LNCAP (cell line): ENCODE results near the gene SS18L1.

Source experiments
- TF ChIP-seq, protein P1 (sequence below): fragments of 450-650 bp; IDR thresholded peaks from 2 replicates; pipeline ENCODE4 v1.5.1; 2017; ENCODE audit warnings: mild to moderate bottlenecking

Gene SS18L1

GRCh38 chr20:62150310-62150575, 6.7 kb downstream of the SS18L1 start:
- TF ChIP-seq, protein P1, sequence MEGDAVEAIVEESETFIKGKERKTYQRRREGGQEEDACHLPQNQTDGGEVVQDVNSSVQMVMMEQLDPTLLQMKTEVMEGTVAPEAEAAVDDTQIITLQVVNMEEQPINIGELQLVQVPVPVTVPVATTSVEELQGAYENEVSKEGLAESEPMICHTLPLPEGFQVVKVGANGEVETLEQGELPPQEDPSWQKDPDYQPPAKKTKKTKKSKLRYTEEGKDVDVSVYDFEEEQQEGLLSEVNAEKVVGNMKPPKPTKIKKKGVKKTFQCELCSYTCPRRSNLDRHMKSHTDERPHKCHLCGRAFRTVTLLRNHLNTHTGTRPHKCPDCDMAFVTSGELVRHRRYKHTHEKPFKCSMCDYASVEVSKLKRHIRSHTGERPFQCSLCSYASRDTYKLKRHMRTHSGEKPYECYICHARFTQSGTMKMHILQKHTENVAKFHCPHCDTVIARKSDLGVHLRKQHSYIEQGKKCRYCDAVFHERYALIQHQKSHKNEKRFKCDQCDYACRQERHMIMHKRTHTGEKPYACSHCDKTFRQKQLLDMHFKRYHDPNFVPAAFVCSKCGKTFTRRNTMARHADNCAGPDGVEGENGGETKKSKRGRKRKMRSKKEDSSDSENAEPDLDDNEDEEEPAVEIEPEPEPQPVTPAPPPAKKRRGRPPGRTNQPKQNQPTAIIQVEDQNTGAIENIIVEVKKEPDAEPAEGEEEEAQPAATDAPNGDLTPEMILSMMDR: no peak

- TF ChIP-seq, protein P1: no peak
Observed at GRCh38 chr20:62151225-62151624, 7.7 kb downstream of the SS18L1 start.

DNA sequence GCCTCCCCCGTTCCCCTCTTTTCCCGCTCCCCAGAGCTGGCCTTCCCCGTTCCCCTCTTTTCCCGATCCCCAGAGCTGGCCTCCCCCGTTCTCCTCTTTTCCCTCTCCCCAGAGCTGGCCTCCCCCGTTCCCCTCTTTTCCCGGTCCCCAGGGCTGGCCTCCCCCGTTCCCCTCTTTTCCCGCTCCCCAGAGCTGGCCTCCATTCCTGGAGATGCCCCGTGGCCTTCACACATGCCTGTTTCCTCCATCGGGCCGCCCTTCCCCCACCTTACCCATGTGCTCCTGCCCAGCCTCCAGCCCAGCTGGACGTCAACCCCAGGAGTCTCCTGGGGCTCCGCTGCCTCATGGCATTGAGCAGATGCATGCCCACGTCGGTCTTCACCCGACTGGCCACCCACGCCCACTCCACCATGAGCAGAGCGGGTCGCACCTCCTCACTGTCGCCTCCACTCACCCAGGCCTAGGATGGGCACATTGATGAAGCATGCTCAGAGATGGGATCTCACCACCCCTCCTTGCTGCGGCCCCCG, 8.3 kb downstream of the SS18L1 start:
- TF ChIP-seq, protein P1: no peak

- TF ChIP-seq, protein P1: no peak
Observed at GRCh38 chr20:62155428-62156253, 12.1 kb downstream of the SS18L1 start.

GRCh38 chr20:62156254-62156556, 12.6 kb downstream of the SS18L1 start:
- TF ChIP-seq, protein P1: no peak

DNA sequence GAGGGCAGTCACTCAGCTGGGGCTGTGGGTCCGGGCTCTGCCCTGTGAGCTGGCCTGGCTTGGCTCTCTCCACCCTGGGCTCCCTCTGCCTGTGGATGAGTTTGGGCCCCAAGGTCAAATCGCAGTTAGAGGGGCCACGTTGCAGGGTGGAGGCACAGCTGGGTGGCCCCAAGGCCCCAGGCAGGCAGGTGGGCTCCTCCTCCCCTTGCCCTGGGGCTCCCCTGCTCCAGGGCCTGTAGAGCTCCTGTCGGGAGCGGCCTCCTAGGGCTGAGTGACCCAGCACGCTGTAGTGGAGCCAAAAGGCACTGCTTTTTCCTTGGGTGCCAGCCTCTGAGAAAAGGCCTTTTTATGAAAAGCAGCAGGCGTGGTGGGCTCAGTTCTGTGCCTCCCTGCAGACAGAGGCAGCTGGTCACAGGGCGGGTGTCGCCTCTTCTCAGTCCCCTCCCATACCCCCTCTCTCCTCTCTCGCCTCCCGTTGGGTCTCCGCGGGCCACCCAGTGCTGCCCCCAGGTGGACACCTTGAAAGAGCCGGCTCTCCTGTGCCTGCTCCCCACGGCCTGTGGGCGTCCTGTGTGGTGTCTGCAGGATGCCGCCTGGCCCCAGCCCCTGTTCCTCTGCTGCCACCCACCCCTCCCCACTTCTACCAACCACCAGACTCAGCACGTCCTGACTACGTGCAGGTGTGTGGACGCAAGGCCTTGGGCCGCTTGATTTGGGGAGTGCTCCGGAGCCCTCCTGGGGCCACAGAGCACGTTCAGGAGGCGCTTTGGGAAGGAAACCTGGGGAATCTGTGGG, 13.2 kb downstream of the SS18L1 start:
- TF ChIP-seq, protein P1: peak; percentile 81

DNA sequence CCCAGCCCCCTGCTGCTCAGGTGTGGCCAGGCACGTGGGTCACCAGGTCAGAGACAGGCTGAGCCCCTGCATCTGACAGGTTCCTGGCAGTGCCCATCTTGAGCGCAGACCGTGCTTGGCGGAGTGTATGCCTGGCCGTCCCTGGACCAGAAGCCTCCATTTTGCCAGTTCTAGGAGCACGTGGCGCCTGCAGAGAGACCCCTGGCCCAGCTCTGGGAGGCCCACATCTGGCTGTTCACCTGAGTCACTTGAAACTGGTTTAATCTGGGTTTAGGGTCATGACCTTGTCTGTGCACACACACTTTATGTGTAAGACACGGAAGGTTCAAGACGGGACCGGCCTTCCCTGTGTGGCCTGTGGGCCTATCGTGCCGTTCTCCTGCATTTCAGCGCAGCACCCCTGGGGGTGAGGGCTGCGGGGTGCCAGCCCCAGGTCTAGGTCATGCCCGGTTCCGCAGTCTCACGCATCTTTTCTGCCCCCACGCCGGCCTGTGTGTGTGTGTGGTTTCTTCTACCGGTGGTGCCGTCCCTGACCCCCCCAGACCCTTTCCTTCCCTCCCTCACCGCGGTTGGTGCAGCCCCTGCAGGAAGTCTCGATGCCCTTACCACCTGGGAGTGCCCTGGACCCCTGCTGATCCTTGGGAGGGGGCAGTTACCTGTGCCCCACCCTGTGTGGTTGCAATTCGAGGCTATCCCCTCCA, 14.0 kb downstream of the SS18L1 start:
- TF ChIP-seq, protein P1: no peak
